Measurements from ENCODE around the gene PPARD. TPM values are rescaled to one million over a fixed set of nuclear protein-coding genes. Genes with fewer than 3 reads are reported as not detected.
A peak's percentile ranks its signal among the peaks of the same experiment; 100 is the strongest.

PPARD gene
- total and polyA plus RNA-seq, 2 of the 13 experiments (the other 11 are each of a cell fraction or from before 2014, with no cell fraction given) = 6.1 to 13.3 TPM

GRCh38 chr6:35468181-35468979 lies 126.0 kb downstream of the PPARD start, which contains the start of gene RPL10A (continued):
- TF ChIP-seq HBP1 (CRISPR knock-in tag; IDR thresholded peaks at IDR 0.05; ENCODE audit: low read depth) (0 out of 2 replicates have a peak, but pooled peaks have one; percentile 73), ZNF280B (CRISPR knock-in tag; IDR thresholded peaks at IDR 0.05; ENCODE audit: borderline replicate concordance) (peak; percentile 38; the same call in 1 of the 2 replicates), AGO1 (IDR thresholded peaks at IDR 0.05; ENCODE audit: low read depth, low read length, poor library complexity, severe bottlenecking) (peak; percentile 72), HES4 (CRISPR knock-in tag; IDR thresholded peaks at IDR 0.05; ENCODE audit: borderline replicate concordance) (peak; percentile 78; the same call in 1 of the 2 replicates), ZNF337 (CRISPR knock-in tag; IDR thresholded peaks at IDR 0.05; ENCODE audit: borderline replicate concordance, low read depth) (peak; percentile 93), ARNTL (CRISPR knock-in tag; IDR thresholded peaks at IDR 0.05) (peak; percentile 83), ZEB1 (IDR thresholded peaks at IDR 0.05; ENCODE audit: insufficient replicate concordance, low read depth) (no peak), RFX1 (IDR thresholded peaks at IDR 0.05) (no peak), NBN (conservative IDR thresholded peaks at IDR 0.05) (no peak), PHB2 (IDR thresholded peaks at IDR 0.05; ENCODE audit: partially characterized antibody) (no peak), ZNF761 (CRISPR knock-in tag; conservative IDR thresholded peaks at IDR 0.05) (peak; percentile 90; the same call in 1 of the 2 replicates), MYNN (CRISPR knock-in tag; IDR thresholded peaks at IDR 0.05; ENCODE audit: low read depth) (peak; percentile 82; the same call in 1 of the 2 replicates), MIER2 (CRISPR knock-in tag; IDR thresholded peaks at IDR 0.05) (peak; percentile 81), RELA (CRISPR knock-in tag; IDR thresholded peaks at IDR 0.05) (peak; percentile 14; the same call in 1 of the 2 replicates), ZNF501 (CRISPR knock-in tag; IDR thresholded peaks at IDR 0.05) (peak; percentile 100), SP1 (IDR thresholded peaks at IDR 0.05) (peak; percentile 92), SP1 (CRISPR knock-in tag; IDR thresholded peaks at IDR 0.05) (peak; percentile 81), ZNF281 (CRISPR knock-in tag; IDR thresholded peaks at IDR 0.05; ENCODE audit: borderline replicate concordance) (peak; percentile 5; the same call in 1 of the 2 replicates), TP53 (CRISPR knock-in tag; conservative IDR thresholded peaks at IDR 0.05) (no peak; the same call in none of the 2 replicates), ATF4 (CRISPR knock-in tag; IDR thresholded peaks at IDR 0.05) (no peak), TRAFD1 (CRISPR knock-in tag; IDR thresholded peaks at IDR 0.05; ENCODE audit: borderline replicate concordance) (peak; percentile 84), NFRKB (IDR thresholded peaks at IDR 0.05) (no peak)

All from HepG2 (cell line).